Measurements from ENCODE around the gene TMPRSS2.

The TMPRSS2 gene

DNA sequence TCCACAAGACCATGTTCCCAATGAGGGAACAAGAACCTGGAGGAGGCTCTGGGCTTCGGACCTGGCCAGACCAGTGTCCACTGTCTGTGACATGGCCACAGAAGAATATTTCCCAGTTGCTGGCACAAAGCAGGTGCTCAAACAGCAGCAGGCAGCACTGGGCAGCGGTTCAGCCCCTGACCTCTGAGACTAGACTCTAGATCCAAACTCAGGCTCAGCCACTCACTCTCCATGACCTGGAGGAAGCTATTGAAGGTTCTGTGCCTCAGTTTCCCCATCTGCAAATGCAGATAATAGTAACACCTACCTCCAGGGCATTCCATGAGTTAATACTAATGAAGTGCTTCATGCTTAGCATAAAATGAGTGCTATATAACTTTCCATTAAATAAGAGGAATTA lies 8.0 kb downstream of the TMPRSS2 start:
- no peak for DNase-seq (ENCODE audit: low read depth, low spot score)
- no peak for TF ChIP-seq CTCF (IDR thresholded peaks at IDR 0.05; ENCODE audit: insufficient read depth, low read length, missing control alignments)
- H3K4me3 ChIP-seq (ENCODE audit: low read depth, low read length), result no peak overlapping the region
- POLR2A ChIA-PET, result no interaction called here
- CTCF ChIA-PET, result no interaction called here

DNA sequence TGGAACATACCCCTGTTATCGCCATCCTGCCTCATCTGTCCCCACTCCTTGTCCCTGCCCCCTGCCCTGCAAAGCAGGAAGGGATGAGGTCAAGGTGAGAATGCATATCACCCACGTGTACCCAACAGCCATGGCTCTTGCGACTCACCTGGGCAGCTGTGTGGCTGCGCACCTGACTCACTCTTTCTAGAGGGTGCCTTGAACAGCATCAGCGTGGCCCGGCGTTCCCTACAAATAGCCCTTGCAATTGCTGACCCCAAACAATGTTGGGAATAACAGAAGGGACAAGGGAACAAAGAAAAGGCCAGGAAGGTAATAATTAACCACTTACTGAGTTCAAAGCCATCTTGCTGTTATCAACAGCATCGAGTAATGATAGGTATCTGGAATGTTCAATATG lies 10.2 kb downstream of the TMPRSS2 start:
- H3K4me3 ChIP-seq (ENCODE audit: low read depth, low read length), result no peak overlapping the region
- ChIA-PET POLR2A (no interaction called here), CTCF (no interaction called here)
- no peak for DNase-seq (ENCODE audit: low read depth, low spot score)
- no peak for TF ChIP-seq CTCF (IDR thresholded peaks at IDR 0.05; ENCODE audit: insufficient read depth, low read length, missing control alignments)

GRCh38 chr21:41497008-41497407 lies 10.9 kb downstream of the TMPRSS2 start:
- TF ChIP-seq CTCF (IDR thresholded peaks at IDR 0.05; ENCODE audit: insufficient read depth, low read length, missing control alignments), result no peak
- no peak for DNase-seq (ENCODE audit: low read depth, low spot score)
- no peak overlapping the region for H3K4me3 ChIP-seq (ENCODE audit: low read depth, low read length)
- ChIA-PET CTCF (no interaction called here), POLR2A (interaction anchor here (1.0 kb wide), 1 partner anchor 119 kb away, joined by 3 read pairs; no protein-coding TSS in a partner anchor)

DNA sequence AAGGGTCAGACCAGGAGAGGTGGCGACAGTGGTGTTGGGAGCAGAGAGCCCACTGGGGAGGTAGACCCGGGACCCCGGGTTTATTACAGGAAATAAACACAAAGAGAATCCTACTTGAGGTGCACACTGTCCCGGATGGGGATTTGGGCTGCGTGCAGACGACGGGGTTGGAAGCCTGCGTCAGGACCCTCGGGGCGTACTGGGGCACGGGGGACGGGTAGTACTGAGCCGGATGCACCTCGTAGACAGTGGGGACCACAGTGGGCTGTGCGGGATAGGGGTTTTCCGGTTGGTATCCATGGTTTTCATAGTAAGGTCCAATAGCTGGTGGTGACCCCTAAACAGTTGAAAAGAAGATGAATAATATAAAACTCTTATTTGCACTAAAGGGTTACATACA lies 13.7 kb downstream of the TMPRSS2 start:
- no peak for DNase-seq (ENCODE audit: low read depth, low spot score)
- POLR2A ChIA-PET, result no interaction called here
- H3K4me3 ChIP-seq (ENCODE audit: low read depth, low read length), result no peak overlapping the region
- TF ChIP-seq CTCF (IDR thresholded peaks at IDR 0.05; ENCODE audit: insufficient read depth, low read length, missing control alignments), result no peak
- CTCF ChIA-PET, result no interaction called here

DNA sequence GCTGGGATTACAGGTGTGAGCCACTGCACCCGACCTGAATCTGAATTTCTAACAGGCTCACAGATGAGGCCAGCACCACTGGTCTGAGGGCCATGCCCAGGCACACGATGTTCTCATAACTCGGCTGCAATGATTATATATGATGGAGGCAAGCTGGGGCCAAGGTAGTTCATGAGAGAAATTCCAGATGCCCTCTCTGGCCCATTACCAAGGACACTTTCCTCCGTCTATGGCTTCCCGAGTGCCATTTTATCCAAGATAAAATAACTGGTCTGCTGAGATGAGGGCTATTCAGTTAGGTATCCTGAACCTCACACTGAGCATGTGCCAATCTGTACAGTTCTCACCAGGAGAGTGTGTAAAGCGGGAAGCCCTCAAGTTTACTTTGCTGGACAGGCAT lies 16.5 kb downstream of the TMPRSS2 start:
- ChIA-PET POLR2A (no interaction called here), CTCF (no interaction called here)
- no peak for TF ChIP-seq CTCF (IDR thresholded peaks at IDR 0.05; ENCODE audit: insufficient read depth, low read length, missing control alignments)
- DNase-seq (ENCODE audit: low read depth, low spot score), result no peak
- no peak overlapping the region for H3K4me3 ChIP-seq (ENCODE audit: low read depth, low read length)

GRCh38 chr21:41490330-41490729 lies 17.6 kb downstream of the TMPRSS2 start:
- no peak overlapping the region for H3K4me3 ChIP-seq (ENCODE audit: low read depth, low read length)
- POLR2A ChIA-PET, result no interaction called here
- CTCF ChIA-PET, result no interaction called here
- DNase-seq (ENCODE audit: low read depth, low spot score), result no peak
- no peak for TF ChIP-seq CTCF (IDR thresholded peaks at IDR 0.05; ENCODE audit: insufficient read depth, low read length, missing control alignments)

Data from AG04449 (cell line).